NT2/D1 (cell line): Measurements from ENCODE around the gene PIP5KL1.

Source experiments
- SUZ12 ChIP-seq: IDR thresholded peaks from 2 replicates; pipeline ENCODE4 v1.6.1; 2011; ENCODE audit not compliant: insufficient read length, insufficient read depth; ENCODE audit errors: extremely low read depth
- ZNF274 ChIP-seq: IDR thresholded peaks from 2 replicates; pipeline ENCODE4 v1.6.1; 2011; ENCODE audit warnings: mild to moderate bottlenecking, low read depth, low read length

DNA sequence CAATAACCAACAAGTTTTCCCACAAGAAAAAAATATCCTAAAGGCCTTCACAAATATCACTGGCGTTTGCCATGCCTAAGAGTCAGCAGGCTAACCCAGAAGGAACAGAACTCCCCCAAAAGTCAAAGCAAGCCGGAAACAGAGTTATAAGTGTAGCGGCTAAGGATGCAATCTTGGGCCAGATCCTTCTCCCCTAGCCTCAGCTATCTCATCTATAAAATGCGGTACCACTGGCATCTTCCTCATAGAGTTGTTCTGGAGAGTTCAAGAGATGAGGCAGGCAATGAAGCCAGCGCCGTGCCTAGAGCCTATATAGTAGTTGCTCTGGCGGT lies 6.4 kb upstream of the PIP5KL1 start:
- no peak for TF ChIP-seq ZNF274
- no peak for TF ChIP-seq SUZ12
